Trophoblast cell (in vitro differentiated cells and primary cell): Measurements from ENCODE around the gene PMS1. TPM values are rescaled to one million over a fixed set of nuclear protein-coding genes. Genes with fewer than 3 reads are reported as not detected.
A peak's percentile ranks its signal among the peaks of the same experiment; 100 is the strongest.
"Not testable (repeated sequence)": the region's sequence is repeated elsewhere in the genome, so short reads cannot be mapped to it uniquely, and the experiment has no call there.

Experiments used
- DNase-seq, 2 donors: peaks; one replicate each; pipeline ENCODE4 v3.0.0-alpha.2; 2016
- H2AFZ ChIP-seq: 2 replicates; pipeline ENCODE4 v1.6.1; 2013; ENCODE audit warnings: low read length, moderate library complexity, mild to moderate bottlenecking; ENCODE audit not compliant: insufficient read depth, poor library complexity
- H2AK5ac ChIP-seq: 2 replicates; pipeline ENCODE4 v1.6.1; 2013; ENCODE audit warnings: mild to moderate bottlenecking, low read length
- H2BK120ac ChIP-seq: 2 replicates; pipeline ENCODE4 v1.6.1; 2013; ENCODE audit warnings: low read length, mild to moderate bottlenecking, moderate library complexity; ENCODE audit not compliant: insufficient read depth, poor library complexity
- H2BK12ac ChIP-seq: 2 replicates; pipeline ENCODE4 v1.6.1; 2013; ENCODE audit warnings: mild to moderate bottlenecking, low read length, moderate library complexity
- H2BK5ac ChIP-seq: 2 replicates; pipeline ENCODE4 v1.6.1; 2013; ENCODE audit warnings: low read length, low read depth, moderate library complexity, mild to moderate bottlenecking; ENCODE audit not compliant: poor library complexity
- H3K14ac ChIP-seq: 2 replicates; pipeline ENCODE4 v1.6.1; 2013; ENCODE audit warnings: mild to moderate bottlenecking, low read length
- H3K18ac ChIP-seq: 2 replicates; pipeline ENCODE4 v1.6.1; 2013; ENCODE audit warnings: mild to moderate bottlenecking, low read length
- H3K23ac ChIP-seq: 2 replicates; pipeline ENCODE4 v1.6.1; 2013; ENCODE audit warnings: low read length
- H3K27ac ChIP-seq: 2 replicates; pipeline ENCODE4 v1.5.1; 2013; ENCODE audit warnings: low read depth, mild to moderate bottlenecking, inconsistent platforms, low read length, moderate library complexity
- H3K27me3 ChIP-seq: 2 replicates; pipeline ENCODE4 v1.6.1; 2013; ENCODE audit warnings: inconsistent platforms, mild to moderate bottlenecking, low read length, moderate library complexity; ENCODE audit not compliant: insufficient read depth
- H3K36me3 ChIP-seq, 2 experiments: 1 replicate in 1 of 2; 2 replicates in 1 of 2; pipeline ENCODE4 v1.6.1; 2013; ENCODE audit warnings: low read length in 2 of 2, mild to moderate bottlenecking in 2 of 2, moderate library complexity in 1 of 2; ENCODE audit not compliant: insufficient read depth in 2 of 2, control insufficient read depth in 1 of 2
- H3K4ac ChIP-seq: 2 replicates; pipeline ENCODE4 v1.6.1; 2013; ENCODE audit warnings: low read depth, mild to moderate bottlenecking, low read length, moderate library complexity
- H3K4me1 ChIP-seq, 2 experiments: 1 replicate in 1 of 2; 2 replicates in 1 of 2; pipeline ENCODE4 v1.6.1; 2013; ENCODE audit warnings: low read length in 2 of 2, mild to moderate bottlenecking in 2 of 2, moderate library complexity in 1 of 2; ENCODE audit not compliant: insufficient read depth in 2 of 2, control insufficient read depth in 1 of 2
- H3K4me2 ChIP-seq: 2 replicates; pipeline ENCODE4 v1.6.1; 2013; ENCODE audit warnings: inconsistent platforms, mild to moderate bottlenecking, low read length, moderate library complexity
- H3K4me3 ChIP-seq: 2 replicates; pipeline ENCODE4 v1.5.1; 2013; ENCODE audit warnings: mild to moderate bottlenecking, low read depth, low read length, inconsistent platforms
- H3K79me1 ChIP-seq: one replicate; pipeline ENCODE4 v1.6.1; 2013; ENCODE audit warnings: low read length
- H3K79me2 ChIP-seq: 2 replicates; pipeline ENCODE4 v1.6.1; 2013; ENCODE audit warnings: low read length, mild to moderate bottlenecking; ENCODE audit not compliant: control insufficient read depth, insufficient read depth, poor library complexity
- H3K9ac ChIP-seq: 2 replicates; pipeline ENCODE4 v1.6.1; 2013; ENCODE audit warnings: mild to moderate bottlenecking, low read length
- H3K9me3 ChIP-seq: 2 replicates; pipeline ENCODE4 v1.6.1; 2013; ENCODE audit warnings: low read depth, mild to moderate bottlenecking, control low read depth, inconsistent platforms, low read length; ENCODE audit not compliant: insufficient read depth
- H4K12ac ChIP-seq: 2 replicates; pipeline ENCODE4 v1.6.1; 2013; ENCODE audit warnings: low read depth, mild to moderate bottlenecking, low read length, moderate library complexity
- H4K8ac ChIP-seq: 2 replicates; pipeline ENCODE4 v1.6.1; 2013; ENCODE audit warnings: low read depth, mild to moderate bottlenecking, low read length, moderate library complexity
- H4K91ac ChIP-seq: one replicate; pipeline ENCODE4 v1.6.1; 2013; ENCODE audit warnings: low read depth, mild to moderate bottlenecking, low read length, moderate library complexity
- WGBS: extraction: QIAGEN DNeasy Blood & Tissue Kit; methylation state at CpG from one replicate; pipeline ENCODE4 v1.1.7; 2013; ENCODE audit warnings: missing lambda C conversion rate; ENCODE audit not compliant: insufficient read length, insufficient coverage; ENCODE audit errors: extremely low coverage; 5-methylcytosine and 5-hydroxymethylcytosine counted together
- polyA plus RNA-seq: library from polyadenylated mRNA; stranded (reverse); fragments of 200-250 nt; gene quantifications from 2 replicates; pipeline ENCODE4 v1.2.3, GENCODE V29; 2013

Gene PMS1
- 10.2 and 10.3 TPM in 2 replicates for polyA plus RNA-seq

- H4K8ac ChIP-seq, result peak within 1 kb of the TSS; percentile 94
- H3K18ac ChIP-seq, result peak within 1 kb of the TSS; percentile 59
- no peak within 1 kb of the TSS for H3K23ac ChIP-seq
- H3K27ac ChIP-seq, result peak within 1 kb of the TSS; percentile 91
- no peak within 1 kb of the TSS for H2BK12ac ChIP-seq
- H3K27me3 ChIP-seq, result no peaks in the 10 kb centered on the region
- H3K36me3 ChIP-seq, result peaks cover 3 to 4% of the 10 kb centered on the region in 2 experiments
- H2BK120ac ChIP-seq, result peak within 1 kb of the TSS; percentile 37
- no peaks in the 10 kb centered on the region for H3K9me3 ChIP-seq
- H3K79me2 ChIP-seq, result peaks cover 3% of the 10 kb centered on the region
- H4K12ac ChIP-seq, result peak within 1 kb of the TSS; percentile 82
- no peaks in the 10 kb centered on the region for H3K4me1 ChIP-seq
- H3K4ac ChIP-seq, result peak within 1 kb of the TSS; percentile 30
- peak within 1 kb of the TSS; percentile 86 for H3K4me3 ChIP-seq
- peak within 1 kb of the TSS; percentile 76 for H3K4me2 ChIP-seq
- peak within 1 kb of the TSS; percentile 76 for H4K91ac ChIP-seq
- peak within 1 kb of the TSS; percentile 81 for H3K14ac ChIP-seq
- H2AFZ ChIP-seq, result peak within 1 kb of the TSS; percentile 71
- peaks cover 10% of the 10 kb centered on the region for H3K79me1 ChIP-seq
- no CpG with 5 or more reads among the region's 96 CpGs for WGBS
- peak within 1 kb of the TSS; percentile 97 for H3K9ac ChIP-seq
- peak within 1 kb of the TSS; percentile 71 for H2BK5ac ChIP-seq
- H2AK5ac ChIP-seq, result no peak within 1 kb of the TSS
- DNase-seq, result peak; percentile 97 to 99
Measured at GRCh38 chr2:189783927-189784867, at the start of gene PMS1, which contains the start of gene ORMDL1. Gene PMS1, plus strand, starts transcription at chr2:189784450. Its CDS starts 7,360 bp downstream, at chr2:189791810. Gene ORMDL1, minus strand, starts transcription at chr2:189784339. Its CDS starts 1,744 bp downstream, at chr2:189782595.

GRCh38 chr2:189751080-189751658 lies 33.1 kb upstream of the PMS1 start:
- Histone ChIP-seq H4K91ac (no peak overlapping the region), H3K14ac (no peak overlapping the region), H3K36me3 (peaks cover 3 to 6% of the 10 kb centered on the region in 2 experiments), H2BK120ac (no peak overlapping the region), H2BK12ac (no peak overlapping the region), H3K9ac (no peak overlapping the region), H3K27ac (no peak overlapping the region), H2AFZ (no peak overlapping the region), H3K23ac (no peak overlapping the region), H2AK5ac (no peak overlapping the region), H4K12ac (no peak overlapping the region), H3K27me3 (no peaks in the 10 kb centered on the region), H3K4me1 (no peaks in the 10 kb centered on the region), H4K8ac (no peak overlapping the region), H3K4ac (no peak overlapping the region), H3K79me1 (no peaks in the 10 kb centered on the region), H3K18ac (no peak overlapping the region), H2BK5ac (no peak overlapping the region), H3K4me3 (no peak overlapping the region), H3K4me2 (no peak overlapping the region), H3K79me2 (no peaks in the 10 kb centered on the region), H3K9me3 (no peaks in the 10 kb centered on the region)
- WGBS, result no CpG with 5 or more reads among the region's 10 CpGs
- DNase-seq, result peak; percentile 71 to 87

- H4K12ac ChIP-seq, result no peak overlapping the region
- H3K27me3 ChIP-seq, result no peaks in the 10 kb centered on the region
- H3K4me3 ChIP-seq, result no peak overlapping the region
- WGBS, result no CpG with 5 or more reads among the region's 2 CpGs
- no peak overlapping the region for H2BK120ac ChIP-seq
- H3K4me2 ChIP-seq, result no peak overlapping the region
- H3K79me1 ChIP-seq, result no peaks in the 10 kb centered on the region
- no peaks in the 10 kb centered on the region for H3K4me1 ChIP-seq
- H2BK5ac ChIP-seq, result no peak overlapping the region
- no peaks in the 10 kb centered on the region for H3K79me2 ChIP-seq
- H4K91ac ChIP-seq, result no peak overlapping the region
- no peak overlapping the region for H2AFZ ChIP-seq
- no peak overlapping the region for H3K4ac ChIP-seq
- no peak overlapping the region for H3K9ac ChIP-seq
- no peaks in the 10 kb centered on the region for H3K9me3 ChIP-seq
- no peak overlapping the region for H3K18ac ChIP-seq
- H2BK12ac ChIP-seq, result no peak overlapping the region
- H3K27ac ChIP-seq, result no peak overlapping the region
- H3K23ac ChIP-seq, result no peak overlapping the region
- no peak overlapping the region for H4K8ac ChIP-seq
- no peak overlapping the region for H2AK5ac ChIP-seq
- H3K14ac ChIP-seq, result no peak overlapping the region
- H3K36me3 ChIP-seq, result no peaks in the 10 kb centered on the region
- DNase-seq, result no peak
Measured at GRCh38 chr2:189756311-189756952, 27.8 kb upstream of the PMS1 start.

GRCh38 chr2:189760154-189760553 lies 24.1 kb upstream of the PMS1 start:
- H3K4ac ChIP-seq, H3K23ac ChIP-seq, H4K8ac ChIP-seq, H3K27ac ChIP-seq, H4K91ac ChIP-seq, H3K9me3 ChIP-seq, H3K4me3 ChIP-seq, H4K12ac ChIP-seq, H3K79me1 ChIP-seq, H3K79me2 ChIP-seq, DNase-seq, H2AK5ac ChIP-seq, H3K27me3 ChIP-seq, H2AFZ ChIP-seq, H3K4me2 ChIP-seq, H2BK12ac ChIP-seq, H3K14ac ChIP-seq, H3K9ac ChIP-seq, H3K36me3 ChIP-seq, H3K18ac ChIP-seq, H2BK120ac ChIP-seq, H2BK5ac ChIP-seq, H3K4me1 ChIP-seq: not testable (repeated sequence)
- WGBS, result no CpG with 5 or more reads among the region's 19 CpGs
